ENCODE data around the gene TSPAN19. TPM values are rescaled to one million over a fixed set of nuclear protein-coding genes. Genes with fewer than 3 reads are reported as not detected.
A peak's percentile ranks its signal among the peaks of the same experiment; 100 is the strongest.

Gene TSPAN19
- total and polyA plus RNA-seq, 2 of the 13 experiments (the other 11 are each of a cell fraction or from before 2014, with no cell fraction given), result not detected

DNA sequence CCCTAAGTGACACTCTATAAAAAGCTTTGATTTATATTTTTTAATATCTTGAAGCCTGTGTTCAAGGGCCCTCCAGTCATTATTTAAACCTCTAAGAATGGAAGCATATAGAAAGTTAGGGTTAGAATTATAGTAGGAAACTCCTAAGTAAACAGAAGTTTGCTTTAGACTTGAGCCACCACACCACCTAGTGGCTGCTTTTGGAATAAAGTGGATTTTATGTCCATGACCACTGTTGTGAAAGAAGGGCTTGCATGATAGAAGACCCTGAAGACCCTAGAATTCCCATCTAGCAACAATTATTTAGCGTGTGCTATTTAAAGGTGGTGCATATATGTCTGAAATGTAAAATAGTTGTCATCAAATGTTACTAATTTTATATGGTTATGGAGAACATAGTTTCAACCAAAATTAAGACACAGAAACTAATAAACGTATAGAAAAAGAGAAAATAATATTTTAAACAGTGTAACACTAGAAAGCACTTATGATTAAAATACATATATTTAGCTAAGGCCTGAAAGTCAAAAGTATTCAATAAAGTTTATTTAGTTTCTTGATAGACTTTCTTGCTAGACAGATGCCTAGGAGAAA, 21.4 kb upstream of the TSPAN19 start (continued):
- TF ChIP-seq, protein P1, sequence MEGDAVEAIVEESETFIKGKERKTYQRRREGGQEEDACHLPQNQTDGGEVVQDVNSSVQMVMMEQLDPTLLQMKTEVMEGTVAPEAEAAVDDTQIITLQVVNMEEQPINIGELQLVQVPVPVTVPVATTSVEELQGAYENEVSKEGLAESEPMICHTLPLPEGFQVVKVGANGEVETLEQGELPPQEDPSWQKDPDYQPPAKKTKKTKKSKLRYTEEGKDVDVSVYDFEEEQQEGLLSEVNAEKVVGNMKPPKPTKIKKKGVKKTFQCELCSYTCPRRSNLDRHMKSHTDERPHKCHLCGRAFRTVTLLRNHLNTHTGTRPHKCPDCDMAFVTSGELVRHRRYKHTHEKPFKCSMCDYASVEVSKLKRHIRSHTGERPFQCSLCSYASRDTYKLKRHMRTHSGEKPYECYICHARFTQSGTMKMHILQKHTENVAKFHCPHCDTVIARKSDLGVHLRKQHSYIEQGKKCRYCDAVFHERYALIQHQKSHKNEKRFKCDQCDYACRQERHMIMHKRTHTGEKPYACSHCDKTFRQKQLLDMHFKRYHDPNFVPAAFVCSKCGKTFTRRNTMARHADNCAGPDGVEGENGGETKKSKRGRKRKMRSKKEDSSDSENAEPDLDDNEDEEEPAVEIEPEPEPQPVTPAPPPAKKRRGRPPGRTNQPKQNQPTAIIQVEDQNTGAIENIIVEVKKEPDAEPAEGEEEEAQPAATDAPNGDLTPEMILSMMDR (CRISPR knock-in tag; IDR thresholded peaks at IDR 0.05), result peak; percentile 64
- TF ChIP-seq ZFP90 (CRISPR knock-in tag; IDR thresholded peaks at IDR 0.05; ENCODE audit: borderline replicate concordance), result no peak
- TF ChIP-seq, protein P2, sequence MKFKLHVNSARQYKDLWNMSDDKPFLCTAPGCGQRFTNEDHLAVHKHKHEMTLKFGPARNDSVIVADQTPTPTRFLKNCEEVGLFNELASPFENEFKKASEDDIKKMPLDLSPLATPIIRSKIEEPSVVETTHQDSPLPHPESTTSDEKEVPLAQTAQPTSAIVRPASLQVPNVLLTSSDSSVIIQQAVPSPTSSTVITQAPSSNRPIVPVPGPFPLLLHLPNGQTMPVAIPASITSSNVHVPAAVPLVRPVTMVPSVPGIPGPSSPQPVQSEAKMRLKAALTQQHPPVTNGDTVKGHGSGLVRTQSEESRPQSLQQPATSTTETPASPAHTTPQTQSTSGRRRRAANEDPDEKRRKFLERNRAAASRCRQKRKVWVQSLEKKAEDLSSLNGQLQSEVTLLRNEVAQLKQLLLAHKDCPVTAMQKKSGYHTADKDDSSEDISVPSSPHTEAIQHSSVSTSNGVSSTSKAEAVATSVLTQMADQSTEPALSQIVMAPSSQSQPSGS (CRISPR knock-in tag; IDR thresholded peaks at IDR 0.05), result no peak

- in situ Hi-C loops (cut with HindIII; ENCODE audit: extremely low pct_ligation_motif_present, low pct_unique_long_range_greater_than_20kb), result no loop called here
- intact Hi-C loops (cut with micrococcal nuclease; ENCODE audit: unreplicated experiment), result no loop called here
- ATAC-seq (no peak), DNase-seq (ENCODE audit: low spot score) (no peak), FAIRE-seq (no peak)
- ChIA-PET POLR2A (no interaction called here), CTCF (ENCODE audit: low intra/inter-chr PET ratio, low total read pairs) (no interaction called here)
- H3K79me2 ChIP-seq (ENCODE audit: insufficient read depth, low read length), result no peaks in the 10 kb centered on the region
- no peak for TF ChIP-seq ZZZ3 (CRISPR knock-in tag; IDR thresholded peaks at IDR 0.05; ENCODE audit: borderline replicate concordance)
- TF ChIP-seq ELF1 (CRISPR knock-in tag; IDR thresholded peaks at IDR 0.05), result no peak
- TF ChIP-seq ATF7 (IDR thresholded peaks at IDR 0.05), result peak; percentile 67; the same call in 1 of the 2 replicates
- no peak for TF ChIP-seq ATF7 (CRISPR knock-in tag; IDR thresholded peaks at IDR 0.05)
- TF ChIP-seq ZNF335 (CRISPR knock-in tag; IDR thresholded peaks at IDR 0.05), result no peak
- TF ChIP-seq HMGXB4 (CRISPR knock-in tag; IDR thresholded peaks at IDR 0.05; ENCODE audit: borderline replicate concordance in 1 of 2, low read depth in 1 of 2), result no peak
- no peak for TF ChIP-seq PHF5A (CRISPR knock-in tag; IDR thresholded peaks at IDR 0.05; ENCODE audit: low read depth, unreplicated experiment)
- H3K9me3 ChIP-seq (ENCODE audit: low read length), result no peaks in the 10 kb centered on the region
- H2AFZ ChIP-seq (ENCODE audit: low read length), result no peak overlapping the region
- H4K20me1 ChIP-seq (ENCODE audit: insufficient read depth, low read length), result no peaks in the 10 kb centered on the region
- H3K27ac ChIP-seq (ENCODE audit: extremely low read length, insufficient read depth, low read length), result no peak overlapping the region
- H3K27me3 ChIP-seq (ENCODE audit: control insufficient read depth in 1 of 2, insufficient read depth in 2 of 2, low read length in 2 of 2), result no peaks in the 10 kb centered on the region
- no peak overlapping the region for H3K4me2 ChIP-seq (ENCODE audit: low read depth, low read length)
- BruUV-seq (replicated peaks), result no TSS peak
- H3K4me1 ChIP-seq (ENCODE audit: insufficient read depth, low read length), result no peaks in the 10 kb centered on the region
- H3K4me3 ChIP-seq (replicated peaks in 1 of 3; ENCODE audit: insufficient read depth in 1 of 3, low read depth in 2 of 3, low read length in 3 of 3), result no peak overlapping the region
- no peak overlapping the region for H3K9ac ChIP-seq (ENCODE audit: insufficient read depth, low read depth, low read length)
- no peaks in the 10 kb centered on the region for H3K36me3 ChIP-seq (replicated peaks in 1 of 2; ENCODE audit: control insufficient read depth in 1 of 2, insufficient read depth in 2 of 2, low read length in 2 of 2)
Observed at GRCh38 chr12:85043829-85044228, 7.8 kb upstream of the TSPAN19 start.
